Posterior cingulate gyrus (tissue), 11 donors: ENCODE measurements around the gene RANGRF.

Experiments
- DNase-seq, 10 donors: peaks; one replicate each; pipeline versions ENCODE4 v3.0.0 to v3.0.0-alpha.2; 2020 to 2021; ENCODE audit warnings: mixed read lengths in 3 of 10
- intact Hi-C: fragments of 100-400 bp; cut with DNase I; formaldehyde crosslinking; loops from one replicate; pipeline ENCODE4 v1.15.1; 2023

The RANGRF gene

DNA sequence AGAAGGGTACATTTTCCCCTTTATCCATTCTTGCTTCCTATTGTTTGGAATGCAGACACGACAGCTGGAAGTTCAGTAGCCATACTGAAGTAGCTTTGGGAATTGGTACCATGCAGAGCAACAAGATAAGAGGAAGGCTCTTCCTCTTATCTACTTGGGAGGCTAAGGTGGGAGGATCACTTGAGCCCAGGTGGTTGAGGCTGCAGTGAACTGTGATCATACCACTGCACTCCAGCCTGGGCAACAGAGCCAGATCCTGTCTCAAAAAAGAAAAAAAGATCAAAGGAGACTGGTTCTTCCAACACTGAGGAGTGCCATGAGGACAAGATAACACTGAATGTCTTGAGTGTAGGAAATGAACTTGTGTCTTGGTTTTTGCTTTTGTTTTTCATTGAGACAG lies 16.0 kb upstream of the RANGRF start:
- intact Hi-C loops: no loop called here
- no peak for DNase-seq

DNA sequence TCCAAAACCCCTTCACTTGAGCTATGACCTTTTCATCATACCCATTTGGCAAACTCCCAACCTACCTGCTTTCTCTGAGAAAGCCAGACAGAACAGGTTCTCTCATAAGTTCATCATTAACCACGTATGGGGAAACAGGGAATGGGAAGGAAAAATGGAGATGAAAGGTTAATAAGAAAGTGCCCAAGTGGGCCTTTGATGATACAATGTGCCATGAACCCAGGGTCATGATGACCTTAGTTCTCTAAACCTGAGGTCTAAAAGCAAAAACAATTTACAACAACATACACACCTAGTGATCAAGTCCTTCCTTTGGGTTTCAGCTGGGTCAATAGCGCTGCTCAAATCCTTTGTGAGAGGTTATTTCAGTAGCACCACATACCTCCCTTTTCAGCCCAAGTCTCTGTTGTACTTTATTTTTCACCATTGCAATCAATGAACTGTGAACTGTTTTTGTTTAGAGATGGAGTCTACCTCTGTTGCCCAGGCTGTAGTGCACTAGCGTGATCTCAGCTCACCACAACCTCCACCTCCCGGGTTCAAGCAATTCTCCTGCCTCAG lies 14.5 kb upstream of the RANGRF start:
- DNase-seq: no peak
- intact Hi-C loops: no loop called here

DNA sequence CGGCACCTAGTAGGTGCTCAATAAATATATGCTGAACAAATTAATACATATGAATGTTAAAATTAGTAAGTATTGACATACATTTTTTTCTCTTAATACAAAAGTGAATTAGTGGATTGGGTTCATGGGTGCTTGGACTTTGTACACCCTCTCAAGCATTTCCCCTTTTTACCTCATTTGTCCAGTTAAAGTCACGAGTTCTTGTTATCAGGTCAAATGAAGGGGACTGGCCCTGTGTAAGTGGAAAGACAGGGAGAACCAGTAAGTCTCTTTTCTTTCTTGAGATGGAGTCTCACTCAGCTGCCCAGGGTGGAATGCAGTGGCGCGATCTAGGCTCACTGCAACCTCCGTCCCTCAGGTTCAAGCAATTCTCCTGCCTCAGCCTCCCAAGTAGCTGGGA lies 13.7 kb upstream of the RANGRF start:
- no peak for DNase-seq

DNA sequence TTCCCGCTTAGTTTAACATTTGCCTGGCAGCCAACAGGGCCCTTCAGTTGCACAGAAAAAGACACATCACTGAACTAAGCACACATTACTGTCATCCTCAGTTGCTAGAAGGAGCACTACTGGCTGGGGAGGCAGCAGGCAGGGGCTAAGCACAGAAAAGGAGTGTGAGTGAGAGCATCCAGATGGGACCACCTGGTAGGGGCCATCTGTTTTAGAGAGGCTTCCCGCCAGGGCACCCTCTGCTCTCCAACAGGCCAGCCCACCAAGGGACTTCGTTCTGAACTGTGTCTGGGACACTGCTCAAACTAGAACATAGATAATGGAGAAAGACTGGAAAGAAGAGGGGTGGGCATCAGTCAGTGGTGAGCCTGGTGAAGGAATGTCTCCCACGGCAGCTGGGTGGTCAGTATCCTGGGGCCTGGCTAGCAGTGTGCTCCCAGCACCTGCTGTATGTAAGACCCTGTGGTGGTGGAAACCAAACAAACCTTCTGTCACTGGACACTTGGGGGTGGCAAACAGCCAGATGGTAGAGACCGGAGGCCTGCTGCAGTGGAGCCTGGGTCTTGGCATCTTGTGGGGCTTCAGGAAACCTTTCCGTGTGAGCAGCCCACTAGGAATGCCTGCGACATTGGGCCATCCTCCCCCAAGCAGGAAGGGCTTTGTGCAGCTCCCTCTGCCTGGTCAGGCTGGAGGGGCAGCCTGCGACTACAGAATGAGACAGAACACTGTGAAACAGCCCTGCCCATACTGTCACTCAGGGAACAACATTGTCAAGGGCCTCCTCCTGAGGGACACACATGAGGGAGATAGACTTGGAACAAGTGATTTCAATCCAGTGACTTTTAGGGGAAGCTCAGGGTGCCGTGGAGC lies 12.8 kb upstream of the RANGRF start:
- DNase-seq: peak in 1 of 10 donors; percentile 9
- intact Hi-C loops: no loop called here

More for the DNA sequence above, 13.7 kb upstream of the RANGRF start:
- intact Hi-C loops: no loop called here

DNA sequence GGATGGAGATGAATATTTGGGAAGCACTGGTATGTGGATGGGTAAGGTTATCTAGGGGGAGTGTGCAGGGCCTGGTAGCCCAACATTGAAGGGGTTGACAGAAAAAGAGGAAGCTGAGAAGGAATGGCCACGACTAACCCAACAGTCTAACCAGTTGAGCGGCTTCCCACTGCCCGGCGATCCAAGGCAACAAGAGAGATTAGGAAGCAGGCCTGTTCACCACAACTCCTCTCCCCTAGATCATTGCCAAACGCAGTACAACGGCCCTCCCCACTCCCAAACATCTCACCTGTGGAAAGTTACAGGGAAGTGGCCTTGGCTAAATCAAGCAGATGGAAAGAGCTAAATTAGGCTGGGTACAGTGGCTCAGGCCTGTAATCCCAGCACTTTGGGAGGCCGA lies 11.2 kb upstream of the RANGRF start:
- DNase-seq: no peak
- intact Hi-C loops: no loop called here

DNA sequence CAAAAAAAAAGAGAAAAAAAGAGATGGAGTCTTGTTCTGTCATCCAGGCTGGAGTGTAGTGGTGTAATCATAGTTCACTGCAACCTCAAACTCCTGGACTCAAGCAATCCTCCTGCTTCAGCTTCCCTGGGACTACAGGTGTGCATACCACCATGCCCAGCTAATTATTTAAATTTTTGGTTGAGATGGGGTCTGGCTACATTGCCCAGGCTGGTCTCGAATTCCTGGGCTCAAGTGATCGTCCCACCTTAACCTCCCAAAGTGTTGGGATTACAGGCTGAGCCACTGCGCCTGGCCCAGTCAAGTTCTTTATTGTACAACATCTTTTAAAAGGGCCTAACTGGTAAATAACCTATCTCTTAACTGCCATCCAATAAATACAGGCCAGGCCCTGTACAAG lies 6.1 kb upstream of the RANGRF start:
- DNase-seq: peak in 1 of 10 donors; percentile 0
- intact Hi-C loops: no loop called here

DNA sequence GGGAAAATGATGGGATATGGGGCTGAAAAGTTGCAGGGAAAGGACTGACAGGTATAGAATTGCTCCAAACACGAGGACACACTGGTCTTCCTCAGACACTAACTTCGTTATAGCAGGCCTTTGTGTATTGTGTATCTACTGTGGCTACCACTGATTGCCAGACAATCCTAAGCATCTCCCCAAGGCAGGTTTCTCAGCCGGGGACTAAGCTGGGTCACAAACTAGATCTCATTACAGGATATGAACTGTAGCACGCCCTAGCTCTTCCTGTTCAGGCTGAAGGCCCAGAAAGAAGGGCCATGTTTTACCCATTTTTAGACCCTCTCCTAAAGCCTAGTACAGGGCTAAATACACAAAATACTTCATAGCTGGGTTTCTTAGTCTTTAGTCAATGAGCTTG lies 5.1 kb upstream of the RANGRF start:
- DNase-seq: no peak
- intact Hi-C loops: no loop called here

DNA sequence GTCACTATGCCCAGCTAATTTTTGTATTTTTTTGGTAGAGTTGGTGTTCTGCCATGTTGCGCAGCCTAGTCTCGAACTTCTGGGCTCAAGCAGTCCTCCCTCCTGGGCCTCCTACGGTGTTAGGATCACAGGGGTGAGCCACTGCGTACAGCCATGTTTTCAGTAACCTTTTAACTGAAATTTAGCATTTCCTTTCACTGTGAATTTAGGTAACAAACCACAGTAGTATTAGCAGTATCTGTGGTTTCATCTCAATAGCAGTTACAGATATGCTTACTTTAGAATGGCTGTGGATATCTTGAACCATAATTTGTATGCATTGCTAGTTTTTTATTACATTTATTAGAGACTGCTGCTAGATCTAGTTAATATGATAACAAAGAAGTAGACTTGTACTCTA lies 4.3 kb upstream of the RANGRF start:
- no peak for DNase-seq
- intact Hi-C loops: no loop called here

DNA sequence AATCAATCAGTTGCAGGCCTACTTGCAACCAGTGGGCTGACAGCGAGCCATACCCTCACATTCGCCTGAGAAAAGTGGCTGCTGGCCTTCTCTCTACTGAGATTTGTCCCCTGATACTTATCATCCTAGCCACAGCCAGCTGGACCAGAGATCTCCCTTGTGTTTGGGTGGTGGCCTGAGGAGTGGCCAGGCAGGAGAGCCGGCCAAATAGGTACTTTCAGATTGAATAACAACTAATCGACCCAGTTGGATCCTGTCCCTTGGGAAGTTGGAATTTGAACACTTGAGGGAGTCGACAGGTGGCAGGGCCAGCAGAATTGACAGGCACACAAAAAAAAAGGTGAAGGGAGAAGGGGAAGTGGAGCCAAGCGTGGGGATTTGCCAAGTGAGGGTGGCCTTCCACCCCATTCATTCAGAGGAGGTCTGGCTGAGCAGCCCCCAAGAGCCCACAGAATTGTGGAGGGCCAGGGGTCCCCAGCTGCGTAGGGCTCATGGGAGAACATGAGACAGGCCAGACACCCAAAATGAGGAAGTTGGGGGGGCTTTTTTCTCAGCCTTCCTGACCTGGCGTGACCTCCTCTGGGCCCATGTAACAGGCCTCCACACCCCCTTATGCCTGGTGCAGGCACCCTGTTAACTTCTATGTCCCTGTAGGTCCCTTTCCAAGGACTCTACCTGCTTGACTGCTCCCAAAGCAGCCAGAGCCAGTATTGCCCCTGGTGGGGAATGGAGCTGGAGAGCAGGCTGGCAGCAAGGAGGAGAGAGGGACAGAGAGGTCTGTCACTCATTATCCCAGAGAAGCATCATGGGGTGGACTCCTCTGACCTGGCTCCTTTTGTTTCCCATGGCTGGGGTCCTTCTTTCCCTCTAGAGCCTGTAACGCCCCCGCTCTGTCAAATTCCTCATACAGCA lies 2.9 kb upstream of the RANGRF start:
- intact Hi-C loops: no loop called here
- peak in 1 of 10 donors; percentile 42 for DNase-seq

DNA sequence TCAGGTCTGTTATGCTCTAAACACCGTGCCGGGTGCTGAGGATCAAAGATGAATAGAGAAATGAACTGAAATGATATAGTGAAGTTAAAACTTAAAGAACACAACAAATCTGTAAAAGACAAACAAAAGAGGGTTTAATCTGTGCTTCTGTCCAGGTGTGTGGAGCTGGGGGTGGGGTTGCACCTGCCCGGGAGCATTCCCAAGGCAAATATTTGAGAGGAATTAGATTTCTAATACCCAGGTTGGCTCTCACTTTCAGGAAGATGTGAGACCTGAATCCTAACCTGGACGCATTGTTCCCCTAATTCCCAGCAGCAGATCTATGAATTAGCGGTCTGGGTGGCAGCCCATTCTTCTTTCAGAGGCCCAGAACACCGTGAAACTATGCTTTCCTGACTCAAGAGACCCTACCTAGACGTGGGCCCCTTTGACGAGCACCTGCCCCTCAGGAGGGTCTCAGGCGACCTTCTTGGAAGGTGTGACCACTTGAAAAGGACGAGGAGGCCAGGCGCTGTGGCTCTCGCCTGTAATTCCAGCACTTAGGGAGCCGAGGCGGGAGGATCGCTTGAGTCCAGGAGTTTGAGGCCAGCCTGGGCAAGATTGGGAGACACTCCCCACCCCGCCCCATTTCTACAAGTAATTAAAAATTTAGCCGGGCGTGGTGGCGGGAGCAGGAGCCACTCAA lies 677 bp upstream of the RANGRF start:
- DNase-seq: peak in 1 of 10 donors; percentile 70
- intact Hi-C loops: no loop called here

DNA sequence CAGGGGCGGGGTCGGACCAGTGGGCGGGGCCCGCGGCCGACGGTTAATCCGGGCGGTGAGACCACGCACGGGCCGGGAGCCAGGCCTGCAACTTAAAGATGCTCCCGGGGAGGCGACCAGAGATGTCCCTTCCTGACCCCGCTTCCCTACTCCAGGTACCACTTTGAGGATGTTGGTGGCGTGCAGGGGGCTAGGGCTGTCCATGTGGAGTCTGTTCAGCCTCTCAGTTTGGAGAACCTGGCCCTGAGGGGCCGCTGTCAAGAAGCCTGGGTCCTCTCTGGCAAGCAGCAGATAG lies 580 bp downstream of the RANGRF start:
- intact Hi-C loops: no loop called here
- no peak for DNase-seq

DNA sequence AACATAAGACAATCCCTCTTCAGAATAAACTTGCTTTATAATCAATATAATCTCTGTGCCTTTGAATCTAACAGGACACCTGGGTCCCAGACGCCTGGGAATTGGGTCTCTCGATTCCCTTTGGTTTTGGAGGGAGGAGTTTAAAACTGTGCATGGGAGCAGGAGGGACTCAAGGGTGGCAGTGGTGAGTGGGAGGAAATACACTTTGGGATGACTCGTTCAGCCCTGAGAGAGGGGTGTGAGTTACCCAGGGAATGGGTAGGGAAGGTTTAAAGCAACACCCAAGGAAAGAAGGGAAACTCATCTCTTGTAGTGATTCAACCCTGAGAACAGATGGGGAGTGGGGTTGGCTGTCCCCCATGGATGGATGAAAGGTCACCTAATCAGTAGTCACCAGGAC lies 1.6 kb downstream of the RANGRF start:
- intact Hi-C loops: no loop called here

DNA sequence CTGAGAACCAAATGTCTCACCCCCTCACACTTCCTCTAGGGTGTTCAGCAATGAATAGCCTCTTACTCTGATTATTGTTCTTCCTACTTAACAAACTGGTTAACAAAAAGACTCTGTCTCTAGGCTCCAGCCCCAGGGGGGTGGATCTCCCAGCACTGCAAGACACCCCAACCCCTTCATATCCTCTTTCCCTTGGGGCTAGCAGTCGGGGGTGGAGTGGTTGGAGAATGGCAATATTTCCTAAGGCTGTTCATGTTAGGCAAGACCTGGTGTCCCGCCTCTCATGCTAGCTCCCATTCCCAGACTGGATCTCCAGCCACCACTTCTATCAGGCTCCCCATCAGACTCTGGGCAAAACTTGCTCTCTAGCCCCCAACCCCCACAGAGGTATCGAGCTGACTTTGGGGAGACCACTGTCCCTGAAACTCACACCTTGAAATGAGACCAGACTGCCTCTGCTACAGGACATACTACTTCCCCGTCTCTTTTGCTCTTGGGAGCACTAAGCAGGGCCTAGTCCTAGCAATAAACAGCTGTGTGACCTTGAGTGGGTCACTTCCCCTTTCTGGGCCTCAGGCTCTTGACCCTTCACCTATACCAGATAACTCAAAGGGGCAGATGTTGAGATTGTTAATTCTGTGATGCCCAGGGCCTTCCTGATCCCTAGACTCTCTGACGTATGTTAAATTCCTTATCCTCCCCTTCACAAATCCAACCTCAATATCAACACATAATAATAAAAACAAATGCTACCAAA lies 4.3 kb downstream of the RANGRF start:
- intact Hi-C loops: no loop called here
- peak in 1 of 10 donors; percentile 14 for DNase-seq

More for the DNA sequence above, 1.6 kb downstream of the RANGRF start:
- DNase-seq: no peak

DNA sequence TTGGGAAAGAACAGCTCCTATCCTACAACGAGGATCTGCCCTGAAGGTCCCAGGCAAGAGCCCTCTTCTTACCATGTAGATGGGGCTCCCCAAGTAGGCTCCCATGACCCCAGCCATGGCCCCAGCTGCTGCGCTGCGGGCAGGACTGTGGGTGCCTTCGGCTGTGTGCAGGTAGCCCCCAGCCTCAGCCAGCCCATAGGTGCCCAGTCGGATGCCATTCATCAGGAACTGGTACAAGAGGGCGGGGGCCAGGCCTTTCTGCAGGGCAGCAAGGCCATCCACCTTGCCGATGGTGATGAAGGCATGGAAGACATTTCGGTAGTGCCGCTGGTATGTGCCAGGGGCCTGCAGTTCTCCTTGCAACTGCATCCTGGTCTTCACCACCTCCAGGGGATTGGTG lies 5.9 kb downstream of the RANGRF start:
- intact Hi-C loops: loop anchor here (2.0 kb wide), 1 partner anchor 46 kb away; the partner anchor contains the start of genes CTC1 and PFAS
- DNase-seq: peak in 1 of 10 donors; percentile 67

DNA sequence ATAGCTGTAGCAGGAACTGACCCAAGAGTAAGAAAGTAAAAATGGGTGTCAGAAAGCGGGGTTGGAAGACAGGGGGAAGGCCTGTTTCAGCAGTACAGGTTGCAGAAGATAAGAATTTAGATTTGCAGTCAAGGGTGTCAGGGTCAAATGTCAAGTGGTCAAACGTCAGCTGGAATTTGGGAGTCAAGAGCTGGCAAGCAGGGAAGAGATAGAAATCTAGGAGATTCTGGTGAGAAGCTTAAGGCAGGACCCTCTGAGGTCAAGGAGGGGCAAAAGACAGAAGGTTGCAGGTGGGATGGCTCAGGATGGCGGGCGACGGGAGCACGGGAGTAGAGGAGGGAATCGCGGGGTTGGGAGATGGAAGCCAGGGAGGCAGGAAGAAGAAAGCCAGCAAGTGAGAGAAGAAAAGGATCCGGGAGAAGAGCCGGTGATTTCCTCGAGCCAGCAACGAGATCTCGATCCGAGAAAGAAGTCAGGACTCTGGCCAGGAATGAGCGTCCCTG lies 6.4 kb downstream of the RANGRF start:
- intact Hi-C loops: loop anchor here (2.0 kb wide), 1 partner anchor 46 kb away; the partner anchor contains the start of genes CTC1 and PFAS
- DNase-seq: no peak

DNA sequence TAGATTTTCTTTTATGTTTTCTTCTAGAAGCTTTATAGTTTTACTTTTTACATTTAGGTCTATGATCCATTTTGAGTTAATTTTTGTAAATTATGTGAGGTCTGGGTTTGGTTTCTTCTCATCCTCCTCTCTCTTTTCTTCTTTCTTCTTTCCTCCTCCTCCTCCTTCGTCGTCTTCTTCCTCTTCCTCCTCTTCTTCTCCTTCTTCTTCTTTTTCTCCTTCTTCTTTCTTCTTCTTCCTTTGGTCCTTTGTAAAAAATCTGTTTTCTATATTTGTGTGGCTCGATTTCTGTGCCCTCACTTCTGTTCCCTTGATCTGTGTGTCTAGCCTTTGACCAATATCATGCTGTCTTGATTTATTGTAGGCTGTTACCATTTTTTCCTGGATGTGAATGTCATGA lies 11.8 kb downstream of the RANGRF start:
- intact Hi-C loops: loop anchor here (5.0 kb wide), 1 partner anchor 178 kb away; the partner anchor contains the start of gene HES7
- peak in 1 of 10 donors; percentile 4 for DNase-seq

DNA sequence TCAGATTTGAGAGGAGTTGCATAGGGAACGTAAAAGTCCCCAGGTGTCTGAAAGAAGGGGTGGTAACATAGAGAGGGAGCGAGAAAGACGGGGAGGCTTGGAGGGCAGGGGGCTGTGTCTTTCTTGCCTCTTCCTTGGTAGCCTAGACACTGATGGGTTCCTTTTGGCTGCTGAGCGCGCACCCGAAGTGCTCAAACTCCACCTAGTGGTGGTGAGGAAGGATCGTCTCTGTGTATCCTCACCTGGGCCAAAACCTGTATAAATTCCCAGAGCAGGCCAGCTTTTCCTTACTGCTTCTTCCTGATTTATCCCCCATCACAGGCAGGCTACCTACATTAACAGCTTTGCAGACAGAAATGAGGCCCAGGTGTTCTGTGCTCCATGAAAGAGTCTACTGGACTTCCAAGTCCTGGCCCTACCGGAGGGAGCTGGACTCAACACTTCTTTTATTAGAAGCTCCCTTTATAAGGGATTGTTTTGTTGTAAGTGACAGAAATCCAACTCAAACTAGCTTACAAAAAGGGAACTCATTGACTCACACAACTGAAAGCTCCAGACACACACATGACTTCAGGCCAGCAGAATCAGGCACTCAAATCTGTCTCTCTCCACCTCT lies 12.3 kb downstream of the RANGRF start:
- DNase-seq: peak in 9 of 10 donors; percentile 40 to 95 (median 62)
- intact Hi-C loops: loop anchor here (5.0 kb wide), 1 partner anchor 178 kb away; the partner anchor contains the start of gene HES7

DNA sequence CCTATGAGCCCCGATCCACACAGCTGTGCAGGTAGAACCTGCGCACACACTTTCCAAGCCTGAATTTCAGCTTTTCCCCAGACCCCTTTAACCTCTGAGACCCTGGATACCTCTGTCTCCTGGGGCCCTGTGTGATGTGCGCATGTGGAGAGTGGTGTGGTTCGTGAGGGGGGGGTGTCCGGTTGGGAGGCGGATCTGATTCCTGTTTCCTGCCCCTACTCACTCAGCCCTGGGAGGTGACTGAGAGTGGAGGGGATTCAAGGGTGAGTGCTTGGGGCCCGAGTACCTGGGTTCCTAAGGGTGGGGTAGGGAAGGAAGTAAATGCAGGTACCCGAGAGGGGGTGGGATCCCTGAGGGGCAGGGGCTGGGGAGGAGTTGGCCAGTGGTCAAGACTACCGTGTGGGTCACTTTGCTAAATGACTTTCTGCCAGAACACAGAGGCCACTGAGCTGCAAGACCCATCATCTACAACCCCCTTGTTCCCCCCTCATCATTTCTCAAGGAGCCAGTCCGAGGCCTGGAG lies 22.2 kb downstream of the RANGRF start:
- intact Hi-C loops: no loop called here
- peak in 1 of 10 donors; percentile 21 for DNase-seq
